GM12872 (cell line): ENCODE results near the gene CCDC85C.

Experiments used
- CTCF ChIP-seq: IDR thresholded peaks from 3 replicates; pipeline ENCODE4 v1.5.1; 2011; ENCODE audit warnings: low read depth, mild to moderate bottlenecking, low read length, moderate library complexity; ENCODE audit not compliant: insufficient read depth

The CCDC85C gene

GRCh38 chr14:99570544-99571302, 33.3 kb downstream of the CCDC85C start:
- no peak for TF ChIP-seq CTCF

GRCh38 chr14:99569725-99570543, 34.1 kb downstream of the CCDC85C start:
- no peak for TF ChIP-seq CTCF

GRCh38 chr14:99568567-99569560, 35.1 kb downstream of the CCDC85C start:
- TF ChIP-seq CTCF, result no peak

DNA sequence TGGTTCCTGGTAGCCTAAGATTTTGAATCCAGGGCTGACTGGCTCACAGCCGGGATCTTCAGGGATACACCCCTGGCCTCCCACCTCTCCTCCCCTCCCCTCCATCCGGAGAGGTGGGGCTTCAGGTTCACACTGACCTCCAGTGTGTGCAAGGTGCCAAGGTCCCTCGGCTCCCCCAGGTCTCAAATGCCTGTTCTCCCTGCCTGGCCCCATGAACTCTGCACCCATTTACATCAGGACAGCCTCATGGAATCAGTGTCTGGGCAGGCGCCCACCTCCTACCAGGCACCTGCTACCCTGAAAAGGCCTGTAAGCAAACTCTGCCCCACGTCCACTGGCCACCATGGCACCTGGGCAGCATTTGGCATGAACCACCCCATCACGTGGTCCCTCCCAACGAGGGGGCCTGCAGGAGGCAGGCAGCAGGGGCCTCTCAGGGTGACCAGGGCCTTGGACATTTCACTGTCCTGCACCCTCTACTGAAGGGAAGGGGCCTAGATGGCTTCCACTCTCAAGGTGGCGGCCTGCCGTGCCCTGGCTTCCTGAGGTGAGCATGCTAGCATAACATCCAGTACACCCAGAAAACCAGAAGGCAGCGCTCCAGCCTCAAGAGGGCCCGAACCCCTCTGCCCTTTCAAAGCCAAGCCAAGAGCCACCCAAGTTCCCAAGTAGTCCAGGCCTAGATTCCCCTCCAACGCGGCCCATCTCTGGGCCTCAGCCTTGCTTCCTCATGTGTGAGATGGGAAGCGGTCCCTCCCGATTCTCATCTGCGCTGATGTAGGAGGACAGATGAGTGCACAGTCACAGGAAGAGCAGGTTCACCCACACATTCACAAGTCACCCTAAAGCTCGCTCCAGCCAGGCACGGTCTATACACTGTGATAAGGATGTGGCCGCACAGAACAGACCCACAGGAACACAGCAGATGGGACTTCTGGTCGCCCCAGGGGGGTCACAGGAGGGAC, 37.3 kb downstream of the CCDC85C start:
- no peak for TF ChIP-seq CTCF

DNA sequence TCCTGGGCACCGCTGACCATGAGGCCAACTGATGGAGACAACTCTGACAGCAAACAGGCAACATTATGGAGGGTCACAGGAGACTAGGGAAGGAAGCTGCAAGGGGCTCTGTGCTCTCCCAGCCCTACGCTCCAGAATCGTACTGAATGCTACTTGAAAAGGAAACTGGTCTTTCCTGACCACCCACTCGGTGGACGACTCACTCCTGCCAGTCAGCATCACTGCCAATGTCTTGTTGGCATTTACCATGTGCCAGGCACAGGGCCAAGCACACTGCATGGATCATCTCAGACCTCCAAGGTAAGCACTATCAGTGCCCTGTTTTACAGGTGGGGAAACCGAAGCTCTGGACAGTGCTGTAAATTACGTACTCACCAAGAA, 38.0 kb downstream of the CCDC85C start:
- TF ChIP-seq CTCF, result no peak

GRCh38 chr14:99565383-99565782, 38.6 kb downstream of the CCDC85C start:
- no peak for TF ChIP-seq CTCF
